Skeletal muscle cell (primary cell): ENCODE results near the gene BCOR.

Experiments
- DNase-seq: peaks from one replicate; pipeline ENCODE4 v3.0.0-alpha.2; 2010; ENCODE audit warnings: low read depth
- H3K4me3 ChIP-seq: 2 replicates; pipeline ENCODE4 v1.5.1; 2011; ENCODE audit warnings: low read depth, mild to moderate bottlenecking, control low read depth, low read length, moderate library complexity

Gene BCOR

GRCh38 chrX:40049084-40049641 lies 48.6 kb downstream of the BCOR start:
- H3K4me3 ChIP-seq, result no peak overlapping the region
- DNase-seq, result no peak

- DNase-seq, result no peak
- no peak overlapping the region for H3K4me3 ChIP-seq
Observed at GRCh38 chrX:40047485-40047884, 50.3 kb downstream of the BCOR start.

GRCh38 chrX:40043895-40044294 lies 53.9 kb downstream of the BCOR start:
- no peak overlapping the region for H3K4me3 ChIP-seq
- DNase-seq, result no peak

- no peak overlapping the region for H3K4me3 ChIP-seq
- no peak for DNase-seq
Observed at GRCh38 chrX:40041915-40042314, 55.8 kb downstream of the BCOR start.

GRCh38 chrX:40040686-40041461 lies 56.9 kb downstream of the BCOR start:
- no peak overlapping the region for H3K4me3 ChIP-seq
- DNase-seq, result no peak

GRCh38 chrX:40039887-40040286 lies 57.9 kb downstream of the BCOR start:
- no peak for DNase-seq
- H3K4me3 ChIP-seq, result no peak overlapping the region

GRCh38 chrX:40037367-40037766 lies 60.4 kb downstream of the BCOR start:
- no peak for DNase-seq
- H3K4me3 ChIP-seq, result no peak overlapping the region

GRCh38 chrX:40035726-40036125 lies 62.0 kb downstream of the BCOR start:
- no peak for DNase-seq
- no peak overlapping the region for H3K4me3 ChIP-seq

- no peak for DNase-seq
- H3K4me3 ChIP-seq, result no peak overlapping the region
Observed at GRCh38 chrX:40031911-40032310, 65.8 kb downstream of the BCOR start.

- H3K4me3 ChIP-seq, result no peak overlapping the region
- DNase-seq, result no peak
Observed at GRCh38 chrX:40030205-40030604, 67.6 kb downstream of the BCOR start.

GRCh38 chrX:40022421-40022820 lies 75.3 kb downstream of the BCOR start:
- no peak overlapping the region for H3K4me3 ChIP-seq
- DNase-seq, result no peak

- DNase-seq, result no peak
- H3K4me3 ChIP-seq, result no peak overlapping the region
Observed at GRCh38 chrX:40021647-40022046, 76.1 kb downstream of the BCOR start.

GRCh38 chrX:40019541-40019940 lies 78.2 kb downstream of the BCOR start:
- no peak for DNase-seq
- H3K4me3 ChIP-seq, result no peak overlapping the region

GRCh38 chrX:40018041-40018440 lies 79.7 kb downstream of the BCOR start:
- no peak for DNase-seq

GRCh38 chrX:40016749-40017148 lies 81.0 kb downstream of the BCOR start:
- DNase-seq, result no peak
- H3K4me3 ChIP-seq, result no peak overlapping the region

More at GRCh38 chrX:40018041-40018440, 79.7 kb downstream of the BCOR start:
- H3K4me3 ChIP-seq, result no peak overlapping the region

- no peak for DNase-seq
- H3K4me3 ChIP-seq, result no peak overlapping the region
Observed at GRCh38 chrX:40015693-40016092, 82.1 kb downstream of the BCOR start.

GRCh38 chrX:40013266-40014195 lies 84.2 kb downstream of the BCOR start:
- peak overlapping the region; percentile 54 for H3K4me3 ChIP-seq
- no peak for DNase-seq

GRCh38 chrX:40012868-40013265 lies 84.9 kb downstream of the BCOR start:
- no peak for DNase-seq
- peak overlapping the region; percentile 54 for H3K4me3 ChIP-seq

- peak; percentile 40 for DNase-seq
- H3K4me3 ChIP-seq, result no peak overlapping the region
Observed at GRCh38 chrX:40012039-40012867, 85.5 kb downstream of the BCOR start.
